ENCODE measurements around the gene LHFPL2.

DNA sequence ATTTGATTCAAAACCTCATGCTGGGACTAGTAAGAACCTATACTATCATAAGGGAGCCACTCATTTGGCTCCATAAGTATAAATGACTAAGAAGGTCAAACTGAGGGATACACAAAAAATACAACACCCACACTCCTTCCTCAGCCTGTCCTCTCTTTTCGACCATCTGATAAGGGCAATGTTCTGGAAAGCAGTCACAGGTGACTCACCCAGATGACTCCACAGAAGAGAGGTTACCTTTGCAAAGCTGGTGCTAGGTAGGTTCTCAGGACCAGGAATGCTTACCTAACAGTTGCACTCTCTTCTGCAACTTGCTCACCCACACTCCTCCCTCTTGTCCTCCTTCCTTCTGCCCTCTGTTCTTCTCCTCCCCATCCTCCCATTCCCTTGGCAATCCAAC is 32.9 kb downstream of the LHFPL2 start:
- TF ChIP-seq, protein P1, sequence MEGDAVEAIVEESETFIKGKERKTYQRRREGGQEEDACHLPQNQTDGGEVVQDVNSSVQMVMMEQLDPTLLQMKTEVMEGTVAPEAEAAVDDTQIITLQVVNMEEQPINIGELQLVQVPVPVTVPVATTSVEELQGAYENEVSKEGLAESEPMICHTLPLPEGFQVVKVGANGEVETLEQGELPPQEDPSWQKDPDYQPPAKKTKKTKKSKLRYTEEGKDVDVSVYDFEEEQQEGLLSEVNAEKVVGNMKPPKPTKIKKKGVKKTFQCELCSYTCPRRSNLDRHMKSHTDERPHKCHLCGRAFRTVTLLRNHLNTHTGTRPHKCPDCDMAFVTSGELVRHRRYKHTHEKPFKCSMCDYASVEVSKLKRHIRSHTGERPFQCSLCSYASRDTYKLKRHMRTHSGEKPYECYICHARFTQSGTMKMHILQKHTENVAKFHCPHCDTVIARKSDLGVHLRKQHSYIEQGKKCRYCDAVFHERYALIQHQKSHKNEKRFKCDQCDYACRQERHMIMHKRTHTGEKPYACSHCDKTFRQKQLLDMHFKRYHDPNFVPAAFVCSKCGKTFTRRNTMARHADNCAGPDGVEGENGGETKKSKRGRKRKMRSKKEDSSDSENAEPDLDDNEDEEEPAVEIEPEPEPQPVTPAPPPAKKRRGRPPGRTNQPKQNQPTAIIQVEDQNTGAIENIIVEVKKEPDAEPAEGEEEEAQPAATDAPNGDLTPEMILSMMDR (IDR thresholded peaks at IDR 0.05; ENCODE audit: low read depth, low read length): no peak
- TF ChIP-seq POLR2A (IDR thresholded peaks at IDR 0.05; ENCODE audit: extremely low read depth, insufficient read length): no peak
- TF ChIP-seq, protein P2, sequence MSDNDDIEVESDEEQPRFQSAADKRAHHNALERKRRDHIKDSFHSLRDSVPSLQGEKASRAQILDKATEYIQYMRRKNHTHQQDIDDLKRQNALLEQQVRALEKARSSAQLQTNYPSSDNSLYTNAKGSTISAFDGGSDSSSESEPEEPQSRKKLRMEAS (IDR thresholded peaks at IDR 0.05; ENCODE audit: low read depth, low read length): no peak
